ENCODE measurements around the gene MDK.
A peak's percentile ranks its signal among the peaks of the same experiment; 100 is the strongest.

The MDK gene

GRCh38 chr11:46383974-46384701 is 2.7 kb downstream of the MDK start:
- DNase-seq, result no peak

- no peak for DNase-seq
Observed at GRCh38 chr11:46385169-46386004, 3.9 kb downstream of the MDK start.

GRCh38 chr11:46386005-46386578 is 4.6 kb downstream of the MDK start:
- no peak for DNase-seq

- DNase-seq, result no peak
Observed at GRCh38 chr11:46386674-46387073, 5.2 kb downstream of the MDK start.

- DNase-seq, result no peak
Observed at GRCh38 chr11:46387456-46387855, 6.0 kb downstream of the MDK start.

- DNase-seq, result no peak
Observed at GRCh38 chr11:46387919-46388618, 6.6 kb downstream of the MDK start.

GRCh38 chr11:46388619-46389449 is 7.4 kb downstream of the MDK start:
- DNase-seq, result no peak

GRCh38 chr11:46389450-46390330 is 8.2 kb downstream of the MDK start:
- peak; percentile 18 for DNase-seq

GRCh38 chr11:46390331-46391171 is 9.1 kb downstream of the MDK start:
- no peak for DNase-seq

GRCh38 chr11:46391186-46391577 is 9.7 kb downstream of the MDK start:
- DNase-seq, result no peak

- DNase-seq, result no peak
Observed at GRCh38 chr11:46391578-46392420, 10.3 kb downstream of the MDK start, which contains the start of gene CHRM4. CHRM4 (minus strand) TSS chr11:46391776; CDS start chr11:46386557, 5,219 bp downstream.

- peak; percentile 68 for DNase-seq
Observed at GRCh38 chr11:46392421-46393230, 11.2 kb downstream of the MDK start.

GRCh38 chr11:46393231-46393616 is 11.8 kb downstream of the MDK start:
- DNase-seq, result no peak

GRCh38 chr11:46393759-46394158 is 12.3 kb downstream of the MDK start:
- DNase-seq, result no peak

- DNase-seq, result no peak
Observed at GRCh38 chr11:46397526-46397925, 16.1 kb downstream of the MDK start.

GRCh38 chr11:46402957-46403902 is 21.8 kb downstream of the MDK start:
- no peak for DNase-seq

GRCh38 chr11:46404476-46405017 is 23.1 kb downstream of the MDK start:
- DNase-seq, result no peak
